ENCODE data around the gene NFIB. TPM values are rescaled to one million over a fixed set of nuclear protein-coding genes. Genes with fewer than 3 reads are reported as not detected.

Gene NFIB
- total RNA-seq, 2 experiments from 2014 or later: not detected

DNA sequence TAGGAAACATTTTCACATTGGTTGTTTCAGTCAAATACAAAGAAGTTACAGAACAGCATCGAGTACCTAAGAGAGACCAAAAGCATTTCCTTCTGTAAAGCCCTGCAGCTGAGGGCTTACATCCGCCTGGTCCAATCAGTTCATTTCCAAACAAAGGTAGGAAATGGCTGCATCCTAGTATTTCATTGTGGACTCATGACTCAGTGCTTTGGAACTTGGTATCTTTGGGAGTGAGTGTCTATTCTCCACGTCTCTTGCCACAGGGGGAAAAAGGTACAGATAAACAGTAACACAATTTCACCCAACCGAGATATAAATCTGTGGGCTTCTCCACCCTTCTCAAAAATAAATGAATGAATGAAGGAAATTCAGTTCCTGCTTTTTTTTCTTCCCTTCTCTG is 75.4 kb downstream of the NFIB start:
- ATAC-seq: no peak
- Mint-ChIP-seq H3K9me3 (ENCODE audit: insufficient read depth) (no peaks in the 10 kb centered on the region), H3K4me1 (ENCODE audit: low read depth) (no peaks in the 10 kb centered on the region), H3K27ac (no peak overlapping the region), H3K27me3 (ENCODE audit: low read depth) (no peaks in the 10 kb centered on the region), H3K4me3 (no peak overlapping the region), H3K36me3 (ENCODE audit: low read depth) (no peaks in the 10 kb centered on the region)
- POLR2A ChIA-PET: no interaction called here
- DNase-seq: no peak
- CTCF ChIA-PET: no interaction called here

- H3K27ac Mint-ChIP-seq: no peak overlapping the region
- POLR2A ChIA-PET: no interaction called here
- H3K4me1 Mint-ChIP-seq (ENCODE audit: low read depth): no peaks in the 10 kb centered on the region
- H3K9me3 Mint-ChIP-seq (ENCODE audit: insufficient read depth): no peaks in the 10 kb centered on the region
- no peaks in the 10 kb centered on the region for H3K27me3 Mint-ChIP-seq (ENCODE audit: low read depth)
- CTCF ChIA-PET: no interaction called here
- H3K36me3 Mint-ChIP-seq (ENCODE audit: low read depth): no peaks in the 10 kb centered on the region
- no peak overlapping the region for H3K4me3 Mint-ChIP-seq
- ATAC-seq (no peak), DNase-seq (no peak)
Observed at GRCh38 chr9:14238079-14238478, 75.9 kb downstream of the NFIB start.

- POLR2A ChIA-PET: no interaction called here
- Mint-ChIP-seq H3K9me3 (ENCODE audit: insufficient read depth) (no peaks in the 10 kb centered on the region), H3K27ac (no peak overlapping the region), H3K27me3 (ENCODE audit: low read depth) (no peaks in the 10 kb centered on the region), H3K36me3 (ENCODE audit: low read depth) (no peaks in the 10 kb centered on the region), H3K4me1 (ENCODE audit: low read depth) (no peaks in the 10 kb centered on the region), H3K4me3 (no peak overlapping the region)
- ATAC-seq (no peak), DNase-seq (no peak)
- CTCF ChIA-PET: no interaction called here
Observed at GRCh38 chr9:14236591-14236990, 77.3 kb downstream of the NFIB start.

GRCh38 chr9:14232111-14232510 is 81.8 kb downstream of the NFIB start:
- ChIA-PET CTCF (no interaction called here), POLR2A (no interaction called here)
- Mint-ChIP-seq H3K4me1 (ENCODE audit: low read depth) (no peaks in the 10 kb centered on the region), H3K27ac (no peak overlapping the region), H3K36me3 (ENCODE audit: low read depth) (no peaks in the 10 kb centered on the region), H3K9me3 (ENCODE audit: insufficient read depth) (no peaks in the 10 kb centered on the region), H3K27me3 (ENCODE audit: low read depth) (no peaks in the 10 kb centered on the region), H3K4me3 (no peak overlapping the region)
- DNase-seq: no peak
- no peak for ATAC-seq

GRCh38 chr9:14231196-14231990 is 82.5 kb downstream of the NFIB start:
- CTCF ChIA-PET: no interaction called here
- H3K4me1 Mint-ChIP-seq (ENCODE audit: low read depth): no peaks in the 10 kb centered on the region
- no peak for ATAC-seq
- POLR2A ChIA-PET: no interaction called here
- no peaks in the 10 kb centered on the region for H3K9me3 Mint-ChIP-seq (ENCODE audit: insufficient read depth)
- no peak overlapping the region for H3K4me3 Mint-ChIP-seq
- no peak for DNase-seq
- no peaks in the 10 kb centered on the region for H3K36me3 Mint-ChIP-seq (ENCODE audit: low read depth)
- H3K27ac Mint-ChIP-seq: no peak overlapping the region
- H3K27me3 Mint-ChIP-seq (ENCODE audit: low read depth): no peaks in the 10 kb centered on the region

DNA sequence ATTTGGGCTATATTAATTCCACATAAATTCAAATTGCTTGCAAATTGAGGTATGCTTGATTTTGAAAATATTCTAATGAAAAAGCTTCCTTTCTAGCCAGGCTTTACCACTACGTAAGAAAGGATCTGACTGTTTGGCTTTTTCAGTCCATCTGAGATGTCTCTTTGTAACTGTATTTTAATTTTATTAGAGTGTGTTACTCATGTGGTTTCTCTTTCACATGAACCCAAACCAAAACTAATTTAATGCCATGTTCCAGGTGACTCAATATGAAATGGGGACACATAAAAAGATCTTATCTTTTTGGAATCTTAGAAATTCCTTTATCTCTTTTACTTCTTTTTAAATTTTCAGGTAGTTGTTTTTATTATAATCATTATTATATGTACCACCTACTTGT is 85.3 kb downstream of the NFIB start:
- Mint-ChIP-seq H3K4me1 (ENCODE audit: low read depth) (no peaks in the 10 kb centered on the region), H3K36me3 (ENCODE audit: low read depth) (no peaks in the 10 kb centered on the region), H3K27me3 (ENCODE audit: low read depth) (no peaks in the 10 kb centered on the region), H3K4me3 (no peak overlapping the region), H3K9me3 (ENCODE audit: insufficient read depth) (no peaks in the 10 kb centered on the region), H3K27ac (no peak overlapping the region)
- ChIA-PET POLR2A (no interaction called here), CTCF (no interaction called here)
- ATAC-seq (no peak), DNase-seq (no peak)

GRCh38 chr9:14226855-14227532 is 86.9 kb downstream of the NFIB start:
- H3K36me3 Mint-ChIP-seq (ENCODE audit: low read depth): no peaks in the 10 kb centered on the region
- no peaks in the 10 kb centered on the region for H3K27me3 Mint-ChIP-seq (ENCODE audit: low read depth)
- POLR2A ChIA-PET: no interaction called here
- CTCF ChIA-PET: no interaction called here
- no peak overlapping the region for H3K4me3 Mint-ChIP-seq
- H3K4me1 Mint-ChIP-seq (ENCODE audit: low read depth): no peaks in the 10 kb centered on the region
- ATAC-seq (no peak), DNase-seq (no peak)
- H3K9me3 Mint-ChIP-seq (ENCODE audit: insufficient read depth): no peaks in the 10 kb centered on the region
- H3K27ac Mint-ChIP-seq: no peak overlapping the region

DNA sequence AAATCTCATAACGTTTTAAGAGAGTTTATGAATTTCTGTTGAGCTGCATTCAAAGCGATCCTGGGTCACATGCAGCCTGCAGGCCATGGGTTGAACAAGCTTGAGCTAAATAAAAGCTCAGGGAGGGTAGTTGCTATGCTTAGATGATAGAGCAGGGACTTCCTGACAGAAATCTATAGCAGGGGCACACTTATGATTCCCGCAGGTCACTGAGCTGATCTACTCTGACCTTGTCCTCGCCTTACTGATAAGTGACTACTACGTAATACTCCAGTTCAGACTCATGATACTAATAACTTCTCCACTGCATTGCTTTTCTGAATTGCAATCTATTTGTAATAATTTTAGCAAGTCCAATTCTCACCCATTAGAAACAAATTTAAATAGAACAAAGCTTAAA is 90.9 kb downstream of the NFIB start:
- Mint-ChIP-seq H3K9me3 (ENCODE audit: insufficient read depth) (no peaks in the 10 kb centered on the region), H3K36me3 (ENCODE audit: low read depth) (no peaks in the 10 kb centered on the region), H3K4me1 (ENCODE audit: low read depth) (no peaks in the 10 kb centered on the region), H3K27me3 (ENCODE audit: low read depth) (no peaks in the 10 kb centered on the region), H3K27ac (no peak overlapping the region), H3K4me3 (no peak overlapping the region)
- CTCF ChIA-PET: interaction anchor here (0.5 kb wide), 1 partner anchor 438 kb away, joined by 3 read pairs; no protein-coding TSS in a partner anchor
- no peak for DNase-seq
- POLR2A ChIA-PET: no interaction called here
- no peak for ATAC-seq

DNA sequence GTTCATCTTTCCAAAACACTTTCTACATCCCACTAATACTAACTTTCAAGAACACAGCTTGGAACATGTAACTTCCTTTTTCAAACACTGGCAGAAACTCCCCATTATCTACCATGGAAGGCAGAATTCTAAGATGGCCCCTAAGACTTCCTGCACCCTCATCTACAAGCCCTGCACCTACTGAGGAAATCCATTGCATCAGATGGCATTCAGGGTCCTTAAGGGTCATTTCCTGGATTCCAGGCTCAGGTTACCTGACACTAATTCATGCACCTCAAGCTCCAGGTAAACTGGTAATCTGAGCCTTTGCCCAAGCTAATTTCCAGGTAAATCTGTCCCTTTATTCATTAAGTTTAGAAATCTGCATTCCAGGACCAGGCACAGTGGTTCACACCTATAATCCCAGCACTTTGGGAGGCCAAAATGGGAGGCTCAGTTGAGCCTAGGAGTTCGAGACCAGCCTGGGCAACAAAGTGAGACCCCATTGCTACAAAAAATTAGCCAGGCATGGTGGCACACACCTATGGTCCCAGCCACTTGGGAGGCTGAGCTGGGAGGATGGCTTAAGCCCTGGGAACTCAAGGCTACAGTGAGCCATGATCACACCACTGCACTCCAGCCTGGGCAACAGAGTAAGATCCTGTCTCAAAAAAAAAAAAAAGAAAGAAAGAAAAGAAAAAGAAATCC is 91.6 kb downstream of the NFIB start:
- POLR2A ChIA-PET: no interaction called here
- Mint-ChIP-seq H3K4me3 (no peak overlapping the region), H3K9me3 (ENCODE audit: insufficient read depth) (no peaks in the 10 kb centered on the region), H3K4me1 (ENCODE audit: low read depth) (no peaks in the 10 kb centered on the region), H3K36me3 (ENCODE audit: low read depth) (no peaks in the 10 kb centered on the region), H3K27ac (no peak overlapping the region), H3K27me3 (ENCODE audit: low read depth) (no peaks in the 10 kb centered on the region)
- CTCF ChIA-PET: interaction anchor here (0.5 kb wide), 1 partner anchor 439 kb away, joined by 3 read pairs; no protein-coding TSS in a partner anchor
- DNase-seq (no peak), ATAC-seq (no peak)

GRCh38 chr9:14221558-14221957 is 92.4 kb downstream of the NFIB start:
- no peaks in the 10 kb centered on the region for H3K4me1 Mint-ChIP-seq (ENCODE audit: low read depth)
- H3K36me3 Mint-ChIP-seq (ENCODE audit: low read depth): no peaks in the 10 kb centered on the region
- H3K27ac Mint-ChIP-seq: no peak overlapping the region
- H3K9me3 Mint-ChIP-seq (ENCODE audit: insufficient read depth): no peaks in the 10 kb centered on the region
- DNase-seq (no peak), ATAC-seq (no peak)
- no peak overlapping the region for H3K4me3 Mint-ChIP-seq
- POLR2A ChIA-PET: no interaction called here
- H3K27me3 Mint-ChIP-seq (ENCODE audit: low read depth): no peaks in the 10 kb centered on the region
- CTCF ChIA-PET: no interaction called here

DNA sequence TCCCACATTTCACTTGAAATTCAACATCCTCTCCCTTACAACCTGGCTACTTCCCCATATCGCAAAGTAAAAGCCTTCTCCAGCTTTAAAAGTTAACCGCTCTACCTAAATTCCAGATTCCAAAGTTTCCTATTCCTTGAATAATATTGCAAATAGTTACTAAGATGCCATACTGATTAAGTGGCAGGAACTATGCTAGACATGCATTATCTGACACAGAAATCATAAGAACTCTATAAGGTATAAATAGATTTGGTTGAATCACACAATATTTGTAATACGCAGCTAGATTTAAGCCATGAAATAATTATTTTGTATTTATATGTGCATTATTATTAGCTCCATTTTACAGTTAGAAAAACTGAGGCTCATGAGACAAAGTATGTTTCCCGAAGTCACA is 92.8 kb downstream of the NFIB start:
- ATAC-seq (no peak), DNase-seq (no peak)
- H3K9me3 Mint-ChIP-seq (ENCODE audit: insufficient read depth): no peaks in the 10 kb centered on the region
- H3K4me1 Mint-ChIP-seq (ENCODE audit: low read depth): no peaks in the 10 kb centered on the region
- H3K27ac Mint-ChIP-seq: no peak overlapping the region
- ChIA-PET POLR2A (no interaction called here), CTCF (no interaction called here)
- H3K4me3 Mint-ChIP-seq: no peak overlapping the region
- no peaks in the 10 kb centered on the region for H3K27me3 Mint-ChIP-seq (ENCODE audit: low read depth)
- no peaks in the 10 kb centered on the region for H3K36me3 Mint-ChIP-seq (ENCODE audit: low read depth)

GRCh38 chr9:14220256-14220655 is 93.7 kb downstream of the NFIB start:
- Mint-ChIP-seq H3K4me1 (ENCODE audit: low read depth) (no peaks in the 10 kb centered on the region), H3K4me3 (no peak overlapping the region), H3K27me3 (ENCODE audit: low read depth) (no peaks in the 10 kb centered on the region), H3K9me3 (ENCODE audit: insufficient read depth) (no peaks in the 10 kb centered on the region), H3K36me3 (ENCODE audit: low read depth) (no peaks in the 10 kb centered on the region), H3K27ac (no peak overlapping the region)
- ChIA-PET POLR2A (no interaction called here), CTCF (no interaction called here)
- DNase-seq (no peak), ATAC-seq (no peak)
